Keratinocyte (primary cell): ENCODE data around the gene OVOL1. TPM values are rescaled to one million over a fixed set of nuclear protein-coding genes. Genes with fewer than 3 reads are reported as not detected.
"Not testable (repeated sequence)": the region's sequence is repeated elsewhere in the genome, so short reads cannot be mapped to it uniquely, and the experiment has no call there.

Experiments used
- DNase-seq: peaks from one replicate; pipeline ENCODE4 v3.0.0-alpha.2; 2011; ENCODE audit warnings: low read depth, missing footprints, low spot score
- FAIRE-seq: peaks from 2 replicates; lab custom pipeline; 2011; peaks lifted over from hg19 to GRCh38; lab: Jason Lieb, UNC
- H2AFZ ChIP-seq: 2 replicates; pipeline ENCODE4 v1.6.0; 2012; ENCODE audit warnings: low read length, control low read depth, inconsistent platforms; ENCODE audit not compliant: control insufficient read depth
- H3K27ac ChIP-seq: 2 replicates; pipeline ENCODE4 v1.5.1; 2011; ENCODE audit warnings: low read length; ENCODE audit not compliant: control insufficient read depth, insufficient read depth
- H3K27me3 ChIP-seq: 3 replicates; pipeline ENCODE4 v1.6.0; 2011; ENCODE audit warnings: low read length; ENCODE audit not compliant: control insufficient read depth, insufficient read depth; ENCODE audit errors: extremely low read depth
- H3K36me3 ChIP-seq, 2 experiments: 2 replicates in 1 of 2; 3 replicates in 1 of 2; pipeline ENCODE4 v1.5.1; 2011; ENCODE audit warnings: low read length in 2 of 2, mild to moderate bottlenecking in 1 of 2; ENCODE audit not compliant: control insufficient read depth in 2 of 2, insufficient read depth in 2 of 2; ENCODE audit errors: extremely low read depth in 1 of 2
- H3K4me1 ChIP-seq: 3 replicates; pipeline ENCODE4 v1.5.1; 2011; ENCODE audit warnings: low read length; ENCODE audit not compliant: control insufficient read depth, insufficient read depth; ENCODE audit errors: extremely low read depth
- H3K4me2 ChIP-seq: 3 replicates; pipeline ENCODE4 v1.6.0; 2011; ENCODE audit warnings: low read depth, low read length; ENCODE audit not compliant: control insufficient read depth, insufficient read depth; ENCODE audit errors: extremely low read depth
- H3K4me3 ChIP-seq, 3 experiments: fragments of 200-600 bp in 1 of 3; sonication (generic) in 1 of 3; 2 replicates in 2 of 3; 3 replicates in 1 of 3; pipeline ENCODE4 v1.5.1; 2011 to 2016; ENCODE audit warnings: low read length in 3 of 3, mild to moderate bottlenecking in 3 of 3, control low read depth in 2 of 3, inconsistent platforms in 1 of 3, low read depth in 1 of 3, mixed read lengths in 1 of 3, mixed run types in 1 of 3, moderate library complexity in 1 of 3; ENCODE audit not compliant: control insufficient read depth in 2 of 3, insufficient read depth in 2 of 3; ENCODE audit errors: extremely low read depth in 1 of 3
- H3K79me2 ChIP-seq: 2 replicates; pipeline ENCODE4 v1.6.0; 2012; ENCODE audit warnings: low read length; ENCODE audit not compliant: control insufficient read depth, insufficient read depth
- H3K9ac ChIP-seq: 3 replicates; pipeline ENCODE4 v1.6.0; 2011; ENCODE audit warnings: low read length; ENCODE audit not compliant: control insufficient read depth, insufficient read depth; ENCODE audit errors: extremely low read depth
- H3K9me1 ChIP-seq: 3 replicates; pipeline ENCODE4 v1.6.0; 2011; ENCODE audit warnings: low read length; ENCODE audit not compliant: control insufficient read depth, insufficient read depth; ENCODE audit errors: extremely low read depth
- H3K9me3 ChIP-seq: 2 replicates; pipeline ENCODE4 v1.5.1; 2012; ENCODE audit warnings: low read depth, low read length; ENCODE audit not compliant: control insufficient read depth
- H4K20me1 ChIP-seq: 3 replicates; pipeline ENCODE4 v1.6.0; 2011; ENCODE audit warnings: low read length; ENCODE audit not compliant: control insufficient read depth, insufficient read depth; ENCODE audit errors: extremely low read depth
- CTCF ChIP-seq, 3 experiments: IDR thresholded peaks in 1 of 3; conservative IDR thresholded peaks in 1 of 3; optimal IDR thresholded peaks in 1 of 3; 2 replicates in 2 of 3; 3 replicates in 1 of 3; pipeline versions ENCODE3 to v1.5.1; 2011; ENCODE audit warnings: low read length in 3 of 3, mild to moderate bottlenecking in 3 of 3, moderate library complexity in 2 of 3, control low read depth in 1 of 3, inconsistent platforms in 1 of 3; ENCODE audit not compliant: insufficient read depth in 2 of 3; ENCODE audit errors: extremely low read depth in 1 of 3
- EZH2 ChIP-seq: IDR thresholded peaks from one replicate; pipeline ENCODE4 v1.6.1; 2012; ENCODE audit warnings: inconsistent platforms, mild to moderate bottlenecking, low read length, moderate library complexity
- dilution Hi-C: fragments of 300-500 bp; cut with MboI; formaldehyde crosslinking; loops from one replicate; pipeline ENCODE4 v1.7.0; 2020; ENCODE audit warnings: low sequenced_read_pairs; ENCODE audit not compliant: extremely low pct_ligation_motif_present
- polyA plus RNA-seq, 5 experiments: library from polyadenylated mRNA; depleted of rRNA in 3 of 5; stranded (reverse) in 3 of 5; stranded (forward) in 1 of 5; unstranded in 1 of 5; fragments of >200 nt; gene quantifications; 1 replicate in 1 of 5; 2 replicates in 3 of 5; 3 replicates in 1 of 5; pipeline versions ENCODE4 v1.2.1 to v1.2.3, GENCODE V29; 2011 to 2012; ENCODE audit warnings: missing spikeins in 2 of 5, low read depth in 1 of 5, low replicate concordance in 1 of 5

OVOL1 gene
- polyA plus RNA-seq, 1 donor (not counting 4 experiments of a cell fraction or from before 2014, with no cell fraction given): 7.5 TPM

- H3K9me1 ChIP-seq: no peaks in the 10 kb centered on the region
- TF ChIP-seq EZH2: no peak
- TF ChIP-seq CTCF (optimal IDR thresholded peaks at IDR 0.05 in 1 of 3, IDR thresholded peaks at IDR 0.05 in 1 of 3, conservative IDR thresholded peaks at IDR 0.05 in 1 of 3; ENCODE audit: extremely low read depth in 1 of 3, insufficient read depth in 2 of 3, low read length in 3 of 3): no peak
- no peak overlapping the region for H3K27ac ChIP-seq
- H3K4me3 ChIP-seq: no peak overlapping the region
- no peaks in the 10 kb centered on the region for H3K27me3 ChIP-seq
- H3K9ac ChIP-seq: no peak overlapping the region
- no peaks in the 10 kb centered on the region for H4K20me1 ChIP-seq
- H3K9me3 ChIP-seq: no peaks in the 10 kb centered on the region
- dilution Hi-C loops: no loop called here
- H3K36me3 ChIP-seq: no peaks in the 10 kb centered on the region
- H3K79me2 ChIP-seq: no peaks in the 10 kb centered on the region
- FAIRE-seq (no peak), DNase-seq (no peak)
- no peak overlapping the region for H2AFZ ChIP-seq
- H3K4me1 ChIP-seq: no peaks in the 10 kb centered on the region
- no peak overlapping the region for H3K4me2 ChIP-seq
Observed at GRCh38 chr11:65767406-65767805, 19.5 kb upstream of the OVOL1 start.

GRCh38 chr11:65767806-65768205 lies 19.1 kb upstream of the OVOL1 start:
- H3K4me1 ChIP-seq, H3K4me2 ChIP-seq, H3K9me1 ChIP-seq, FAIRE-seq, H3K27me3 ChIP-seq, dilution Hi-C loops, H2AFZ ChIP-seq, H3K79me2 ChIP-seq, H3K4me3 ChIP-seq, H4K20me1 ChIP-seq, H3K9me3 ChIP-seq, H3K9ac ChIP-seq, DNase-seq, H3K27ac ChIP-seq, H3K36me3 ChIP-seq: not testable (repeated sequence)

GRCh38 chr11:65770951-65771567 lies 15.8 kb upstream of the OVOL1 start:
- TF ChIP-seq CTCF (optimal IDR thresholded peaks at IDR 0.05 in 1 of 3, IDR thresholded peaks at IDR 0.05 in 1 of 3, conservative IDR thresholded peaks at IDR 0.05 in 1 of 3; ENCODE audit: extremely low read depth in 1 of 3, insufficient read depth in 2 of 3, low read length in 3 of 3) (no peak), EZH2 (no peak)
- DNase-seq: no peak
- no peaks in the 10 kb centered on the region for H3K9me1 ChIP-seq
- H3K27ac ChIP-seq: no peak overlapping the region
- dilution Hi-C loops: no loop called here
- H2AFZ ChIP-seq: no peak overlapping the region
- no peak overlapping the region for H3K4me3 ChIP-seq
- H3K27me3 ChIP-seq: no peaks in the 10 kb centered on the region
- H4K20me1 ChIP-seq: no peaks in the 10 kb centered on the region
- no peak overlapping the region for H3K9ac ChIP-seq
- H3K4me2 ChIP-seq: no peak overlapping the region
- H3K4me1 ChIP-seq: no peaks in the 10 kb centered on the region
- no peak for FAIRE-seq
- H3K79me2 ChIP-seq: no peaks in the 10 kb centered on the region
- H3K9me3 ChIP-seq: no peaks in the 10 kb centered on the region
- H3K36me3 ChIP-seq: no peaks in the 10 kb centered on the region
